Measurements from ENCODE around the gene TYRO3.

DNA sequence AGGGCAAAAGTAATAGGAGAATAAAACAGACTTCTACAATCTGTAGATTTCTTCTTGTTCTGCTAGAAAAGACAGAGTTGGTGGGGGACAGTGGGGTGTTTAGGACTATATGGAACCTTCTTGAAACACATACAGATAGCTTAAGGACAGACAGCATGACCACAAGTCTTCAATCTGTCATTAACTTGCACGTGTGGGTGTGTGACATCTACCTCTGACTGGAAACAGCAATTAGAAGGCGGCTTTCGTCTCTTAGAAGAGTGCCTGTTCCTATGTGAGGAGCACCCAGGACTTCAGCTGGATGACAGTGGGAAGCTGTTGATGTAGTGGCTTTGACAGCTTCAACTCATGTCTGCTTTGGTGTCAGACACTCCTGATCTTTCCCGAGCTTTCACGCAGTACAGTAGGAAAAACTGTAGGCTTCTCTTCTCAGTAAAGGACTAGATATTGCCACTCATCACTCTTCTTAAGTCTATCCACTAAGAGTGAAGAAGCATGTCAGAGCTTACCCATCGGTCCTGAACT is 44.5 kb downstream of the TYRO3 start:
- TF ChIP-seq, protein P1, sequence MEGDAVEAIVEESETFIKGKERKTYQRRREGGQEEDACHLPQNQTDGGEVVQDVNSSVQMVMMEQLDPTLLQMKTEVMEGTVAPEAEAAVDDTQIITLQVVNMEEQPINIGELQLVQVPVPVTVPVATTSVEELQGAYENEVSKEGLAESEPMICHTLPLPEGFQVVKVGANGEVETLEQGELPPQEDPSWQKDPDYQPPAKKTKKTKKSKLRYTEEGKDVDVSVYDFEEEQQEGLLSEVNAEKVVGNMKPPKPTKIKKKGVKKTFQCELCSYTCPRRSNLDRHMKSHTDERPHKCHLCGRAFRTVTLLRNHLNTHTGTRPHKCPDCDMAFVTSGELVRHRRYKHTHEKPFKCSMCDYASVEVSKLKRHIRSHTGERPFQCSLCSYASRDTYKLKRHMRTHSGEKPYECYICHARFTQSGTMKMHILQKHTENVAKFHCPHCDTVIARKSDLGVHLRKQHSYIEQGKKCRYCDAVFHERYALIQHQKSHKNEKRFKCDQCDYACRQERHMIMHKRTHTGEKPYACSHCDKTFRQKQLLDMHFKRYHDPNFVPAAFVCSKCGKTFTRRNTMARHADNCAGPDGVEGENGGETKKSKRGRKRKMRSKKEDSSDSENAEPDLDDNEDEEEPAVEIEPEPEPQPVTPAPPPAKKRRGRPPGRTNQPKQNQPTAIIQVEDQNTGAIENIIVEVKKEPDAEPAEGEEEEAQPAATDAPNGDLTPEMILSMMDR (IDR thresholded peaks at IDR 0.05) = no peak
- TF ChIP-seq POLR2A (IDR thresholded peaks at IDR 0.05) = no peak

All from testis (tissue), 2 donors.